Heart left ventricle (tissue), 16 donors: ENCODE measurements around the gene C5orf34. TPM values are rescaled to one million over a fixed set of nuclear protein-coding genes. Genes with fewer than 3 reads are reported as not detected.

Experiments used
- ATAC-seq, 4 donors: fragments of 200-7000 bp; cut with Tn5 transposase; one replicate each; pipeline ENCODE4 v1.9.1; 2020 to 2022; ENCODE audit warnings: moderate library complexity in 4 of 4, mild to moderate bottlenecking in 3 of 4, moderate number of reproducible peaks in 1 of 4
- DNase-seq, 5 donors: peaks; one replicate each; pipeline ENCODE4 v3.0.0-alpha.2; 2020
- H3K27ac ChIP-seq, 12 donors: fragments of 200-600 bp; sonication (generic) in 4 of 12; one replicate each; pipeline versions ENCODE4 v1.5.0 to v1.8.0; 2016 to 2022; ENCODE audit warnings: mild to moderate bottlenecking in 2 of 12
- H3K27me3 ChIP-seq, 9 donors: fragments of 200-600 bp; sonication (generic) in 2 of 9; one replicate each; pipeline versions ENCODE4 v1.5.1 to v1.8.0; 2016 to 2022; ENCODE audit warnings: mild to moderate bottlenecking in 3 of 9
- H3K36me3 ChIP-seq, 9 donors: fragments of 200-600 bp; sonication (generic) in 2 of 9; one replicate each; pipeline versions ENCODE4 v1.5.0 to v1.8.0; 2018 to 2022; ENCODE audit warnings: mild to moderate bottlenecking in 2 of 9
- H3K4me1 ChIP-seq, 12 donors: fragments of 200-600 bp; sonication (generic) in 4 of 12; one replicate each; pipeline versions ENCODE4 v1.5.0 to v1.8.0; 2016 to 2022; ENCODE audit warnings: mild to moderate bottlenecking in 3 of 12
- H3K4me3 ChIP-seq, 12 donors: fragments of 200-600 bp; sonication (generic) in 4 of 12; one replicate each; pipeline versions ENCODE4 v1.5.0 to v1.8.0; 2017 to 2022; ENCODE audit warnings: mild to moderate bottlenecking in 9 of 12, moderate library complexity in 4 of 12
- H3K9me3 ChIP-seq, 12 donors: fragments of 200-600 bp; sonication (generic) in 4 of 12; one replicate each; pipeline versions ENCODE4 v1.5.0 to v1.8.0; 2016 to 2022; ENCODE audit warnings: mild to moderate bottlenecking in 1 of 12
- POLR2A ChIP-seq, 2 donors: fragments of 450-650 bp; IDR thresholded peaks; one replicate each; pipeline ENCODE4 v1.6.1; 2017; ENCODE audit warnings: antibody characterized with exemption in 2 of 2, mild to moderate bottlenecking in 2 of 2, moderate library complexity in 2 of 2
- WGBS, 4 donors: extraction: QIAGEN DNeasy Blood & Tissue Kit in 2 of 4; methylation state at CpG; one replicate each; pipeline versions ENCODE4 v1.1.5 to v1.1.7; 2013 to 2018; 5-methylcytosine and 5-hydroxymethylcytosine counted together
- intact Hi-C, 10 donors: fragments of 100-400 bp; cut with DNase I; formaldehyde crosslinking; loops; one replicate each; pipeline versions ENCODE4 v1.11.1 to v1.14.2; 2022
- long read RNA-seq, 3 donors: library from polyadenylated mRNA; unstranded; transcript quantifications; one replicate each; pipeline ENCODE4 v2.0.0, GENCODE V29; 2020 to 2021
- polyA plus RNA-seq, 2 donors: library from polyadenylated mRNA; stranded (reverse); fragments of 200-250 nt; gene quantifications; one replicate each; pipeline ENCODE4 v1.2.3, GENCODE V29; 2013
- total RNA-seq, 9 donors: library from RNA; depleted of rRNA in 2 of 9; stranded (reverse); fragments of >200 nt in 2 of 9; fragmentation: NEBNext Ultra II Directional in 3 of 9; extraction: Animal tissue kit (Norgen Biotek cat#: 25700) in 3 of 9; gene quantifications; one replicate each; pipeline versions ENCODE4 v1.1.0 to v1.2.4, GENCODE V29; 2016 to 2023
- TF ChIP-seq, protein P1 (sequence below), 12 donors: fragments of 200-600 bp; sonication (generic) in 4 of 12; IDR thresholded peaks; one replicate each; pipeline versions ENCODE4 v1.5.0 to v1.8.0; 2018 to 2022; ENCODE audit warnings: antibody characterized with exemption in 12 of 12, mild to moderate bottlenecking in 5 of 12
- donor health status: ischemic (EF 13 %, LVEDD 7.1; RV severe dilation, severe dysfunction).
- donor health status: healthy with polysubstance abuse.
- donor health status: DM: no; HTN: yes; CAD: no.
- donor health status: DM: no; HTN: no; CAD: no.
- donor health status: ischemic (EF 25% LVEDD 6.9; RV normal size, moderate dysfunction).
- donor health status: ischemic (EF 25% LVEDD 5.7; RV mildly dilated, moderate dysfunction).
- donor health status: healthy.
- donor health status: DM: yes; HTN: yes; CAD: no.
- donor health status: ischemic (EF 35%, LVEDD 5.7; RV mildly dilated, moderate dysfunction).
- donor health status: nonischemic (EF 11% LVEDD 7.7; RV severe dilation, severe dysfunction).
- donor health status: DM: yes; HTN: yes; CAD: no.
- donor health status: PGD.
- donor health status: ischemic (EF 29% LVEDD 5.4; RV normal size, mild dysfunction).
- donor health status: nonischemic (EF 23%, LVEDD 6.1; RV moderate dilation, normal function).

Gene C5orf34, protein sequence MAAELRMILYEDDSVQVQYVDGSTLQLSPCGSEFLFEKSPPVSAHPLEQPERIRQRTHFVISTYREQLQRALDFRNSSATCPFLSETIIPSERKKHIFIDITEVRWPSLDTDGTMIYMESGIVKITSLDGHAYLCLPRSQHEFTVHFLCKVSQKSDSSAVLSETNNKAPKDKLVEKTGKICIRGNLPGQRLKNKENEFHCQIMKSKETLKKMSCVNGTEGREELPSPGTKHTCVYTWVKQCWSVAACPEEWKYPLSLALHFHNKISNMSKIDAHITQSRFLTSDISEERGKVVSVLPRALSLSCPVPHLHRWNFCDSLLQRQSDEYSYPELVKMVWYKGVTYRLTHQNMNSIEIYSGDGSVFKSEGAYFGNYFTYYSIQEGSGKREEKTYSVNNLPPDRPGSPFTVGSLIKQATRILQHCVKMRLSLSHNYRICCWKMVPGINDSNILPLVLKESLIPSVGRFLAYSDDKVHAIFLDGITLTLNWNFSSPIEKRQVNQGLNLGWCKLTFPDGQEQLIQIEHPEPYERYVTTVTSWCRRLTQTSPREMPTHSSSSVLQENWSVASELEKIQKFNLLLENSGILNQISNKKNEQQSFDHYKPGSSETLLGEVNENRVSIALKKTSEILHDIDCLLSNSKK
- total RNA-seq (1 to 10 TPM in 2 of 9 donors, under 1 TPM in 7; 0.19 to 1.6 (median 0.60) TPM), polyA plus RNA-seq (under 1 TPM; 0.19 to 0.54 TPM)
- long read RNA-seq, donor 1 = 0 reads
- long read RNA-seq, donor 2, partial matches to known transcripts = 0 of 1 reads
- long read RNA-seq, donor 2, other reads (novel, unspliced or antisense) = 0 of 1 reads
- long read RNA-seq, donor 3 = 0 reads

- intact Hi-C loops = loop anchor here in 3 of 10 donors (1.0 to 5.0 kb wide), 3 partner anchors 31 to 37 kb away; partner anchors contain the start of gene TMEM267 (in 1 of the 3)
- peak within 1 kb of the TSS; percentile 44 to 83 (median 64) for H3K4me3 ChIP-seq
- ATAC-seq (peak; percentile 100), DNase-seq (peak; percentile 96 to 98 (median 97))
- TF ChIP-seq, protein P1, sequence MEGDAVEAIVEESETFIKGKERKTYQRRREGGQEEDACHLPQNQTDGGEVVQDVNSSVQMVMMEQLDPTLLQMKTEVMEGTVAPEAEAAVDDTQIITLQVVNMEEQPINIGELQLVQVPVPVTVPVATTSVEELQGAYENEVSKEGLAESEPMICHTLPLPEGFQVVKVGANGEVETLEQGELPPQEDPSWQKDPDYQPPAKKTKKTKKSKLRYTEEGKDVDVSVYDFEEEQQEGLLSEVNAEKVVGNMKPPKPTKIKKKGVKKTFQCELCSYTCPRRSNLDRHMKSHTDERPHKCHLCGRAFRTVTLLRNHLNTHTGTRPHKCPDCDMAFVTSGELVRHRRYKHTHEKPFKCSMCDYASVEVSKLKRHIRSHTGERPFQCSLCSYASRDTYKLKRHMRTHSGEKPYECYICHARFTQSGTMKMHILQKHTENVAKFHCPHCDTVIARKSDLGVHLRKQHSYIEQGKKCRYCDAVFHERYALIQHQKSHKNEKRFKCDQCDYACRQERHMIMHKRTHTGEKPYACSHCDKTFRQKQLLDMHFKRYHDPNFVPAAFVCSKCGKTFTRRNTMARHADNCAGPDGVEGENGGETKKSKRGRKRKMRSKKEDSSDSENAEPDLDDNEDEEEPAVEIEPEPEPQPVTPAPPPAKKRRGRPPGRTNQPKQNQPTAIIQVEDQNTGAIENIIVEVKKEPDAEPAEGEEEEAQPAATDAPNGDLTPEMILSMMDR (IDR thresholded peaks at IDR 0.05) = peak in 4 of 12 donors; percentile 3 to 19 (median 12)
- peak in 1 of 2 donors; percentile 59 for TF ChIP-seq POLR2A (IDR thresholded peaks at IDR 0.05)
- peak within 1 kb of the TSS; percentile 18 to 97 (median 87) for H3K27ac ChIP-seq
- H3K27me3 ChIP-seq = no peaks in the 10 kb centered on the region
- 0 to 1% (median 0%) methylated on average over 26 to 35 of the region's 35 CpGs for WGBS, 4 donors
- H3K36me3 ChIP-seq = no peaks in the 10 kb centered on the region
- no peaks in the 10 kb centered on the region for H3K9me3 ChIP-seq
- peaks cover 0 to 21% (median 9%) of the 10 kb centered on the region in 12 donors for H3K4me1 ChIP-seq
Measured at GRCh38 chr5:43514816-43515677, at the start of gene C5orf34. C5orf34 (minus strand) TSS chr5:43515148; CDS start chr5:43509339, 5,809 bp downstream.

DNA sequence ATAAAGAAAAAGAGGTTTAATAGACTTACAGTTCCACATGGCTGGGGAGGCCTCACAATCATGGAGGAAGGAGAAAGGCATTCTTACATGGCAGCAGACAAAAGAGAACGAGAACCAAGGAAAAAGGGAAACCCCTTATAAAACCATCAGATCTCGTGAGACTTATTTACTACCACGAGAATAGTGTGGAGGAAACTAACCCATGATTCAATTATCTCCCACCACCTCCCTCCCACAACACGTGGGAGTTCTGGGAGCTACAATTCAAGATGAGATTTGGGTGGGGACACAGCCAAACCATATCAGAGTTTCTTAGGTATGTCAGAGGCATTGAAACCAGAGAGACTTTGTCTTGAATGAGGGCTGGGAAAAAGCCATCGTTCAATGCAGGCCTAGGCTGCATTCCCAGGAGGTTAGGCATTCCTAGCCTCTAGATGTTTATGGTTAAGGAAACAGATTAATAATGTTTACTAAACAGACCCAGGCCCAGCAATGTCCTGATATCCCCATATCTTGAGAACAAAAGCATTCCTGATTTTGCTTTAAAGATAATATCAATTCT lies 49.4 kb upstream of the C5orf34 start:
- Histone ChIP-seq H3K9me3 (no peaks in the 10 kb centered on the region), H3K4me1 (peaks cover 0 to 9% (median 0%) of the 10 kb centered on the region in 12 donors), H3K27ac (no peak overlapping the region), H3K36me3 (no peaks in the 10 kb centered on the region), H3K4me3 (no peak overlapping the region), H3K27me3 (peaks cover 0 to 4% (median 0%) of the 10 kb centered on the region in 9 donors)
- no peak for ATAC-seq
- WGBS, 4 donors = 59 to 65% (median 62%) methylated on average over 5 of the region's 5 CpGs
- intact Hi-C loops = no loop called here
- no peak for DNase-seq
- TF ChIP-seq, protein P1 (IDR thresholded peaks at IDR 0.05) = no peak
- no peak for TF ChIP-seq POLR2A (IDR thresholded peaks at IDR 0.05)

- TF ChIP-seq POLR2A (IDR thresholded peaks at IDR 0.05) = no peak
- TF ChIP-seq, protein P1 (IDR thresholded peaks at IDR 0.05) = no peak
Measured at GRCh38 chr5:43563321-43563720, 48.4 kb upstream of the C5orf34 start.

More at GRCh38 chr5:43563321-43563720, 48.4 kb upstream of the C5orf34 start:
- DNase-seq = no peak
- WGBS, 4 donors = 60 to 74% (median 68%) methylated on average over 3 of the region's 3 CpGs
- H3K9me3 ChIP-seq = no peaks in the 10 kb centered on the region
- H3K27ac ChIP-seq = peak overlapping the region in 1 of 12 donors; percentile 2
- H3K4me3 ChIP-seq = no peak overlapping the region
- H3K27me3 ChIP-seq = peaks cover 0 to 4% (median 0%) of the 10 kb centered on the region in 9 donors
- no peaks in the 10 kb centered on the region for H3K36me3 ChIP-seq
- ATAC-seq = peak in 1 of 4 donors; percentile 31
- intact Hi-C loops = no loop called here
- H3K4me1 ChIP-seq = peaks cover 0 to 9% (median 0%) of the 10 kb centered on the region in 12 donors
